GM21360 (cell line): ENCODE measurements around the gene ZNF519.
"Not testable (repeated sequence)": the region's sequence is repeated elsewhere in the genome, so short reads cannot be mapped to it uniquely, and the experiment has no call there.

ENCODE experiments used
- ATAC-seq: cut with Tn5 transposase; IDR thresholded peaks from one replicate; pipeline ENCODE4 v1.9.1; 2021; ENCODE audit warnings: mild to moderate bottlenecking, moderate library complexity; ENCODE audit not compliant: unreplicated experiment

The ZNF519 gene

GRCh38 chr18:14147935-14148865 is 16.0 kb upstream of the ZNF519 start:
- ATAC-seq = not testable (repeated sequence)

- ATAC-seq = not testable (repeated sequence)
Measured at GRCh38 chr18:14146771-14147170, 14.5 kb upstream of the ZNF519 start.

GRCh38 chr18:14145581-14146338 is 13.5 kb upstream of the ZNF519 start:
- ATAC-seq = not testable (repeated sequence)

GRCh38 chr18:14145021-14145420 is 12.8 kb upstream of the ZNF519 start:
- not testable (repeated sequence) for ATAC-seq

- ATAC-seq = no peak
Measured at GRCh38 chr18:14144628-14144895, 12.3 kb upstream of the ZNF519 start.

GRCh38 chr18:14143871-14144627 is 11.8 kb upstream of the ZNF519 start:
- ATAC-seq = not testable (repeated sequence)

GRCh38 chr18:14143396-14143795 is 11.2 kb upstream of the ZNF519 start:
- not testable (repeated sequence) for ATAC-seq

GRCh38 chr18:14142177-14142576 is 9.9 kb upstream of the ZNF519 start:
- not testable (repeated sequence) for ATAC-seq

- not testable (repeated sequence) for ATAC-seq
Measured at GRCh38 chr18:14139583-14139982, 7.3 kb upstream of the ZNF519 start.

GRCh38 chr18:14137971-14138370 is 5.7 kb upstream of the ZNF519 start:
- not testable (repeated sequence) for ATAC-seq

GRCh38 chr18:14131696-14132270 is 452 bp downstream of the ZNF519 start:
- ATAC-seq = peak; percentile 5

GRCh38 chr18:14130804-14131203 is 1.4 kb downstream of the ZNF519 start:
- ATAC-seq = not testable (repeated sequence)

GRCh38 chr18:14124689-14125088 is 7.5 kb downstream of the ZNF519 start:
- ATAC-seq = no peak

- ATAC-seq = no peak
Measured at GRCh38 chr18:14122097-14122496, 10.1 kb downstream of the ZNF519 start.

- no peak for ATAC-seq
Measured at GRCh38 chr18:14120926-14121325, 11.3 kb downstream of the ZNF519 start.

- no peak for ATAC-seq
Measured at GRCh38 chr18:14117606-14118005, 14.6 kb downstream of the ZNF519 start.

- no peak for ATAC-seq
Measured at GRCh38 chr18:14106906-14107305, 25.3 kb downstream of the ZNF519 start.

- no peak for ATAC-seq
Measured at GRCh38 chr18:14104906-14105748, 27.1 kb downstream of the ZNF519 start.

GRCh38 chr18:14104201-14104600 is 28.0 kb downstream of the ZNF519 start:
- ATAC-seq = no peak
